ENCODE data around the gene KAZN.

- TF ChIP-seq ZNF565 (CRISPR knock-in tag; conservative IDR thresholded peaks at IDR 0.05; ENCODE audit: low read depth): no peak
- no peak for TF ChIP-seq CREB5 (CRISPR knock-in tag; IDR thresholded peaks at IDR 0.05; ENCODE audit: low read depth)
- TF ChIP-seq TSHZ2 (CRISPR knock-in tag; IDR thresholded peaks at IDR 0.05): no peak
- TF ChIP-seq PATZ1 (CRISPR knock-in tag; IDR thresholded peaks at IDR 0.05; ENCODE audit: borderline replicate concordance): no peak
- TF ChIP-seq ARNTL (CRISPR knock-in tag; IDR thresholded peaks at IDR 0.05; ENCODE audit: borderline replicate concordance, low read depth): no peak
- no peak for TF ChIP-seq ISL1 (CRISPR knock-in tag; IDR thresholded peaks at IDR 0.05)
- no peak for TF ChIP-seq POU6F1 (CRISPR knock-in tag; IDR thresholded peaks at IDR 0.05; ENCODE audit: borderline replicate concordance, low read depth)
- TF ChIP-seq TCF4 (CRISPR knock-in tag; IDR thresholded peaks at IDR 0.05; ENCODE audit: borderline replicate concordance): no peak
Measured at GRCh38 chr1:14794906-14795305, 196.4 kb downstream of the KAZN start.
